Skeletal muscle satellite cell (primary cell): ENCODE measurements around the gene HCRT.
"Not testable (repeated sequence)": the region's sequence is repeated elsewhere in the genome, so short reads cannot be mapped to it uniquely, and the experiment has no call there.

Experiments used
- H3K27me3 ChIP-seq: 2 replicates; pipeline ENCODE4 v1.7.0; 2013; ENCODE audit warnings: low read length; ENCODE audit not compliant: control insufficient read depth, insufficient read depth
- H3K36me3 ChIP-seq: 2 replicates; pipeline ENCODE4 v1.7.0; 2013; ENCODE audit warnings: mild to moderate bottlenecking, control low read depth, low read length; ENCODE audit not compliant: insufficient read depth
- H3K4me1 ChIP-seq: 2 replicates; pipeline ENCODE4 v1.7.0; 2013; ENCODE audit warnings: low read length; ENCODE audit not compliant: control insufficient read depth, insufficient read depth
- H3K4me2 ChIP-seq: 2 replicates; pipeline ENCODE4 v1.7.0; 2013; ENCODE audit warnings: mild to moderate bottlenecking, low read length
- H3K4me3 ChIP-seq: 2 replicates; pipeline ENCODE4 v1.7.0; 2013; ENCODE audit warnings: low read length
- H3K9ac ChIP-seq: 2 replicates; pipeline ENCODE4 v1.7.0; 2013; ENCODE audit warnings: mild to moderate bottlenecking, low read depth, low read length, moderate library complexity
- H3K9me3 ChIP-seq: replicated peaks from 2 replicates; pipeline ENCODE4 v1.7.0; 2013; ENCODE audit warnings: mild to moderate bottlenecking, control low read depth, low read length

The HCRT gene

GRCh38 chr17:42211921-42212341 is 26.7 kb upstream of the HCRT start:
- H3K27me3 ChIP-seq, H3K4me1 ChIP-seq, H3K4me3 ChIP-seq, H3K9me3 ChIP-seq, H3K4me2 ChIP-seq, H3K9ac ChIP-seq: not testable (repeated sequence)
- H3K36me3 ChIP-seq: peaks cover 28% of the 10 kb centered on the region

GRCh38 chr17:42210046-42210445 is 24.8 kb upstream of the HCRT start:
- Histone ChIP-seq H3K4me3 (no peak overlapping the region), H3K9me3 (no peaks in the 10 kb centered on the region), H3K9ac (no peak overlapping the region), H3K27me3 (no peaks in the 10 kb centered on the region), H3K4me1 (peaks cover 9% of the 10 kb centered on the region), H3K36me3 (peaks cover 30% of the 10 kb centered on the region), H3K4me2 (no peak overlapping the region)

GRCh38 chr17:42206153-42206612 is 20.9 kb upstream of the HCRT start:
- peaks cover 39% of the 10 kb centered on the region for H3K36me3 ChIP-seq
- H3K4me1 ChIP-seq, H3K4me2 ChIP-seq, H3K4me3 ChIP-seq, H3K27me3 ChIP-seq, H3K9me3 ChIP-seq, H3K9ac ChIP-seq: not testable (repeated sequence)

GRCh38 chr17:42203354-42203753 is 18.1 kb upstream of the HCRT start:
- Histone ChIP-seq H3K9me3 (no peaks in the 10 kb centered on the region), H3K27me3 (no peaks in the 10 kb centered on the region), H3K36me3 (peaks cover 29% of the 10 kb centered on the region), H3K4me1 (peaks cover 7% of the 10 kb centered on the region), H3K4me3 (no peak overlapping the region), H3K4me2 (no peak overlapping the region), H3K9ac (no peak overlapping the region)

- H3K4me3 ChIP-seq: no peak overlapping the region
- no peaks in the 10 kb centered on the region for H3K27me3 ChIP-seq
- no peak overlapping the region for H3K9ac ChIP-seq
- H3K4me2 ChIP-seq: no peak overlapping the region
- peaks cover 7% of the 10 kb centered on the region for H3K4me1 ChIP-seq
- H3K36me3 ChIP-seq: peaks cover 29% of the 10 kb centered on the region
- H3K9me3 ChIP-seq: no peaks in the 10 kb centered on the region
These were observed 17.4 kb upstream of the HCRT start for GRCh38 chr17:42202696-42203095.

- H3K9ac ChIP-seq: no peak overlapping the region
- peaks cover 7% of the 10 kb centered on the region for H3K4me1 ChIP-seq
- H3K4me2 ChIP-seq: no peak overlapping the region
- H3K36me3 ChIP-seq: peaks cover 24% of the 10 kb centered on the region
- H3K27me3 ChIP-seq: no peaks in the 10 kb centered on the region
- no peaks in the 10 kb centered on the region for H3K9me3 ChIP-seq
- no peak overlapping the region for H3K4me3 ChIP-seq
These were observed 16.9 kb upstream of the HCRT start for GRCh38 chr17:42202159-42202558.

GRCh38 chr17:42201458-42201772 is 16.2 kb upstream of the HCRT start:
- Histone ChIP-seq H3K4me1 (peaks cover 7% of the 10 kb centered on the region), H3K4me3 (no peak overlapping the region), H3K4me2 (no peak overlapping the region), H3K9me3 (no peaks in the 10 kb centered on the region), H3K9ac (no peak overlapping the region), H3K27me3 (no peaks in the 10 kb centered on the region), H3K36me3 (peaks cover 24% of the 10 kb centered on the region)

GRCh38 chr17:42200706-42201457 is 15.6 kb upstream of the HCRT start:
- peaks cover 7% of the 10 kb centered on the region for H3K4me1 ChIP-seq
- no peaks in the 10 kb centered on the region for H3K9me3 ChIP-seq
- peaks cover 24% of the 10 kb centered on the region for H3K36me3 ChIP-seq

GRCh38 chr17:42199416-42200011 is 14.3 kb upstream of the HCRT start:
- Histone ChIP-seq H3K27me3 (no peaks in the 10 kb centered on the region), H3K9ac (no peak overlapping the region), H3K4me1 (peaks cover 8% of the 10 kb centered on the region)

More at GRCh38 chr17:42200706-42201457, 15.6 kb upstream of the HCRT start:
- Histone ChIP-seq H3K9ac (no peak overlapping the region), H3K27me3 (no peaks in the 10 kb centered on the region), H3K4me2 (no peak overlapping the region), H3K4me3 (no peak overlapping the region)

GRCh38 chr17:42198897-42199296 is 13.6 kb upstream of the HCRT start:
- Histone ChIP-seq H3K4me2 (no peak overlapping the region), H3K36me3 (peaks cover 16% of the 10 kb centered on the region), H3K9me3 (no peaks in the 10 kb centered on the region), H3K27me3 (no peaks in the 10 kb centered on the region), H3K4me3 (no peak overlapping the region), H3K9ac (no peak overlapping the region), H3K4me1 (peaks cover 12% of the 10 kb centered on the region)

More at GRCh38 chr17:42199416-42200011, 14.3 kb upstream of the HCRT start:
- H3K4me2 ChIP-seq: no peak overlapping the region
- H3K36me3 ChIP-seq: peaks cover 20% of the 10 kb centered on the region
- no peak overlapping the region for H3K4me3 ChIP-seq
- H3K9me3 ChIP-seq: no peaks in the 10 kb centered on the region

GRCh38 chr17:42197564-42198156 is 12.4 kb upstream of the HCRT start:
- Histone ChIP-seq H3K4me3 (no peak overlapping the region), H3K9me3 (no peaks in the 10 kb centered on the region), H3K36me3 (peaks cover 15% of the 10 kb centered on the region), H3K9ac (no peak overlapping the region), H3K4me1 (peaks cover 18% of the 10 kb centered on the region), H3K27me3 (no peaks in the 10 kb centered on the region), H3K4me2 (no peak overlapping the region)
